ENCODE data around the gene OTUD5.

GRCh38 chrX:49003696-49004095, 46.3 kb upstream of the OTUD5 start:
- no peak for TF ChIP-seq CTCF (conservative IDR thresholded peaks at IDR 0.05)
- no peak for TF ChIP-seq ZFX (IDR thresholded peaks at IDR 0.05)

All from C4-2B (cell line).